NCI-H2196 treated with DMSO at 0.1 percent for 48 hours (cell line): ENCODE measurements around the gene CD209.
A peak's percentile ranks its signal among the peaks of the same experiment; 100 is the strongest.
"Not testable (repeated sequence)": the region's sequence is repeated elsewhere in the genome, so short reads cannot be mapped to it uniquely, and the experiment has no call there.

Experiments
- DNase-seq: peaks from one replicate; lab custom pipeline; 2025; ENCODE audit not compliant: unreplicated experiment; lab: John Stamatoyannopoulos, UW

CD209 gene

GRCh38 chr19:7746903-7747884 lies at the start of gene CD209:
Gene CD209 (minus strand): TSS chr19:7747534. CDS start chr19:7747511, 23 bp downstream.
- no peak for DNase-seq

DNA sequence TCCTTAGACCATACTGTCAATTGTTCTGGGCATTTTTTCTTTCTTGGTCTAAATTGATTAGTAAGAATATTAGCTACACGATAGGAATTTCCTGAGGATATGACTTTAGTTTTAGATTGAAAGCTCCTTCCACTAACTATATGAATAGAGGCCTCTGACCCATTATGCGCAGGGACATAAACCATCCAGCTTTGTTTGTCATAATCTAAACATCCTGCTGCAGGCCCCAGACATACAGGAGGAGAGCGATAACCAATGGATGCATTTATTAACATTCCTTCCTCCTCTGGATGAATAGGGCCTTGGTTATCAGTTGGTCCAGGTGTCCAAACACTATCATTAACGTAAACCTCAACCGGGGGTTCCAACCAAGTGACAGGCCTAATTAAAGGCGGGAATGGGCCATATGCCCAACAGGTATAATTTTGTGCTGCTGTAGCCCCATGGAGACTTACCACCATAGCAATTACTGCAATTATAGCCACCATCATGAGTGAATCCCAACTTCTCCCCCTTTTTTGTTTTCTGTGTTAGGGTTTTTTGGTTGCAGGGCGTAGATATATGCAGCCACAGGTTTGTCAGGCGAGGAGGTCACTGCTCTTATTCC lies 48.3 kb upstream of the CD209 start:
- DNase-seq = no peak

GRCh38 chr19:7793493-7793892 lies 46.2 kb upstream of the CD209 start:
- DNase-seq = no peak

GRCh38 chr19:7792701-7793100 lies 45.4 kb upstream of the CD209 start:
- not testable (repeated sequence) for DNase-seq

DNA sequence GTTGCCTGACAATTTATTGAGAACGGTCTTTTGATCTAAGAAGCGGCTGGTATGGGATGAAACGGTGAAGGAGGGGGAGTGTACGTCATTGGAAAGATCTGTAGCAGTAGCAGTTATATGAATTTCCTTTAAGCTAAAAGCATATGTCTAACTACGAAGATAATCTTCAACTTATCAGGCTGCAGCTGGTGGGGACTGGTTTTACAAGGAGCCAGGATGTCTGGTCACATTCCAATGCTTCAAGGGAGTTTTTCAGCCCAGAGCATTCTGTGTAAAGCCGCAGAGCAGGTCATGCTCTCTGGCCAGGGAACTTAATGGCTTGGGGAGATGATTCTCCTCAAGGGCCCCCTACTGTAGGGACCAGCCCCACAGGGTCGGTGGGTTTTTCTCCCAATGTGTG lies 44.9 kb upstream of the CD209 start:
- DNase-seq = no peak

- DNase-seq = no peak
Measured at GRCh38 chr19:7790416-7790815, 43.1 kb upstream of the CD209 start.

DNA sequence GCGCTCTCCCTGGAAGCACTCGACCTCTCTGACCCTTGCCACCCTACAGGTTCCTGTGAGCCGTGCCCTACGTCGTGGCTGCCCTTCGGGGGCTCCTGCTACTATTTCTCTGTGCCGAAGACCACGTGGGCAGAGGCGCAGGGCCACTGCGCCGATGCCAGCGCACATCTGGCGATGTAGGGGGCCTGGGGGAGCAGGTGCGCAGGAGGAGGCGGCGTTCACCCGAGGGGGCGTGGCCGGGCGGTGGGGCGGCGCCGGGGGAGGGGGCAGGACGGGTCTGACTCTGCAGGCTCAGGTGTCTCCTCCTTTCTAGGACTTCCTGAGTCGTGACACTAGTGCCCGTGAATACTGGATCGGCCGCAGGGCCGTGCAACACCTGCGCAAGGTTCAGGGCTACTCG lies 42.1 kb upstream of the CD209 start:
- peak; percentile 10 for DNase-seq

DNA sequence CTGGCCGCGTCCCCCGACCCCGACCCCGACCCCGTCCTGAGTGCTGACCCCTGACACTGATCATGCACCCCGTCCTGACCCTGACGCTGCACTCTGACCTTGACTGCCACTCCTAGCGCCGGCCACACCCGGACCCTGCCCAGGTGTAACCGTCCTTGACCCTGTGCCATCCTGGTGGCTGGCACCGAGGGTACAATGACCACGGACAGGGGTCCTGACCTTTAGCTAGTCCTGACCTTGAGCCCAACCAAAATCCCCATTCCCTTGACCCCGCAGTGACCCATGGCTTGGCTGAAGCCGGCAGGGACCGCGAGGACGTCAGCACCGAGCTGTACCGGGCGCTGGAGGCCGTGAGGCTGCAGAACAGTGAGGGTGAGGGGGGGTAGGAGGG lies 41.6 kb upstream of the CD209 start:
- no peak for DNase-seq

GRCh38 chr19:7788178-7788932 lies 41.0 kb upstream of the CD209 start:
- no peak for DNase-seq

DNA sequence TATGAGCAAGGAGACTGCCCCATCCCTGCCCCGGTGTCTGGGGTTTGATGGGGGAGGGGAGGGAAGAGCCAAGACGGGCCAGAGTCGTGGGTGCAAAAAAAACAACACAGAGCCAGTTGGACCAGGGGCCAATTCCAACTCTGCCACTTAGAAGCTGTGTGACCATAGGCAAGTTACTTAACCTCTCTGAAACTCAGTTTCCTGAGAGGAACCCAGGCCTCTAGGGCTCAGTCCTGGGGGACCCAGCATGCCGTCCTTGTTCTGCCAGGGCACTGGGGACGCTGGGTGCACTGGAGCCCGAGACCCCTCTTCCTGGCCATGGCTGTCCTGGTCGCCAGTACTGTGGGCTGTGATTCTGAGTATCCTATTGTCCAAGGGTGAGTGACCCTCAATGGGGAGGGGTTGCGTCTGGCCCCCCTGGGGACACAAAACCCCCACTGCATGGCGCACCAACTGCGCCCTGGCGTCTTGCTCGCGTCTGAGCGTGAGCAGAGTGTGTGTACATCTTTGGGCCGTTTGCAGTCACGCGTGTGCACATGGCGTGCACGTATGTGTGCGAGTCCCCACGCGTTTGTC lies 40.4 kb upstream of the CD209 start:
- no peak for DNase-seq

DNA sequence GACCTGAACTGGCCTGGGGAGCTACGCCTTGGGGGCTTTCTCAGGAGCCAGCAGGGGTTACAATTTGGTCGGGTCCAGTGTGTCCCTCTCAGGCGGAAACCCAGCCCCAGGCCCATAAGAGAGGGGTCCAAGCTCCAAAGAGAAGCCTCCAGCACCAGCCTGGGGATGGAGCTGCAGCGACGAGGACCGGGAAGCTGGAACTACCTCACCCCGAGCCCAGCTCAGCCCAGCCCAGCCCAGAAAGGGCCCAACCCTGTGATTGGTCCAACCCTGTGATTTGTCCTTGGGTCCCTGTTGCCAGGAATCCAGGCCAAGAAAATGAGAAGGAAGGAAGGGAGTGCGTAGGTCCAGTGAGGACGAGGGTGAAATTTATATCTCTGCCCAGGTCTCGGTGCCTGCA lies 39.8 kb upstream of the CD209 start:
- DNase-seq = no peak

GRCh38 chr19:7784856-7785255 lies 37.5 kb upstream of the CD209 start:
- no peak for DNase-seq

DNA sequence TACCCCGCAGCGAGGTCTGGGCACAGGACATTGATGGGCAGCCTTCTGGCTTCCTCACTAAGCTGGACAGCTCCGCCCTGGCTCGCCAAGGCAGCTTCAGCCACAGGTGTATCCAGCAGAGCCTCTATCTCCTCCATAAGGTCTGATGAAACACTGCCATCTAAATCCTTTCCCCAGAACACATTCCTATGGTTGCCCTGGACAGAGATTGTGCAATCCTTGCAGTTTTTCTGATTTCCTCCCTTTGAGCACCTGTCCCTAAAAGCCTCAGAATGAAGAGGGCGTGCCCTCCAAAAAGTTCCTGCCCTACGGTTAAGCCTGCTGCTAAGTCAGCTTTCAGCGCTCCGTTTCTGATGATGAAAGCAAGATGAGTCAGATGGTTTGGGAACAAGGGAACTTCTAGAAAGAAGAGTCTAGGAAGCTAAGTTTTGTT lies 36.7 kb upstream of the CD209 start:
- no peak for DNase-seq

DNA sequence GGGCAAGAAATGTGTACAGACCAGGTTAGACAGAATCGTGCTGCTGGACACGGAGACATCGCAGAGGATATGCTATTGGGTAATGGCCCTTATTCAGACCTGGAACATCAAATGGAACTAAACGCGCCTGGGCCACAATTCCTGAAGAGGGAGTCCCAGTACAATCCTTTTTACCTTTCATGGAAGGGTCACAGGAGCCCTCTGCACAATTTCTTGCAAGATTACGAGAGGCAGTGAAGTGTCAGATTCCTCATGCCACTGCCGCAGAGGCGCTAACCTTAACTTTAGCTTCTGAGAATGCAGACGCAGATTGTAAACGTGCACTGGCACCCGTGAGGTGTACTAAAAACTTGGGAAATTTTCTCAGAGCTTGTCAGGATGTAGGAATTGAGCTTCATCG lies 33.8 kb upstream of the CD209 start:
- no peak for DNase-seq

DNA sequence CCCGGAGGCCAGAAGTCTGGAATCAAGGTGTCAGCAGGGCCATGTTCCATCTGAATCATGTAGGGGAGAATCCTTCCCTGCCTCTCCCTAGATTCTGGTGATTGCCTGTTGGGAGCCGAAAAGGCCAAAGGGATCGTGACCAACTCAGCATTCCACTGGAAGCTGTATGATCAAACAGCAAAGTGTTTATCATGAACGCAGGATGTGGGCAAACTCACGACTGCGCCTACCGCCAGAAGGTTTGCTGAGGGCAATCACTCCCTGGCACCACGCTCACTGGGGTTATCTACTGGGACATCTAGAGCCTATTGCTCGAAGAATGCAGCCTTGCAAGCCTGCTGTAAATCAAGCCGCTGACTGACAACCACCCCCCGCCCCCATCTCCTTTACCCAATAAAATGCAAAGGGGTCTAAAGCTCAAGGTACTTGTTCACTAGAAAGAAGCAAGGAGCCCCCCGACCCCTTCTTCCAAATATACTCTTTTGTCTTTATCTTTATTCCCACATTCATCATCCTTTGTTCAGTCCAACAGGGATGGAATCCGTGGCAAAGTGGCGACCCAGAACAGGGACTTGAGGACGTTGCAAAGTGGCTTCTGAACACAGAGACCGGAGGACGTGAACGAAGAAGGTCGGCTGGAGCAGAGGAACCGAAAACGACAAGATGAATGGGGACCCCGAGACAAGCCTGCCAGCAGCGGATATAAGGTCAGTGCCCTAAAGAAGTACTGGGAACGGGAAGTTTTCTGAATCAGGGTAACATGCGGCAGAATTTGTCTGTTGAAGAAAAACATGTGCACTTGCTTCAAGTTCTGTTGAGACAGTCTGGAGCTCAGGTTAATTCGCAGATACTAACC lies 32.5 kb upstream of the CD209 start:
- DNase-seq = no peak

DNA sequence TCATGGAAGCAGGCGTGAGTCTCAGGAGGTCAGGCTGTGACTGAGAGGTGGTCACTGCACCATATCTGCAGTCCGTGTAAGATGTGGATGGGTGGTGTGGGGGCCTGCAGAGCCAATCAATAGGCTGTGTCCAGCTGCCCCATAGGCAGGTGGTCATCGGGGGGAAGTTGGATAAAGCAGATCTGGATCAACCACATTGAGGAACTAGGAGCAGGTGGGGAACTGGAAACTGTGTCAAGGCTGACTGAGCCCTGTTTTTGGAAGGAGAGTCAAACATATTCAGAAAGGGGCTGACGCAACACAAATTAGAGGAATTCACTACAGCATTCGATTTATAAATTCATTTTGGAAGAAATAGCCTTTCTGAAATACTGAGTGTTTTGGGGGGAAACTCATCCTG lies 30.7 kb upstream of the CD209 start:
- no peak for DNase-seq

DNA sequence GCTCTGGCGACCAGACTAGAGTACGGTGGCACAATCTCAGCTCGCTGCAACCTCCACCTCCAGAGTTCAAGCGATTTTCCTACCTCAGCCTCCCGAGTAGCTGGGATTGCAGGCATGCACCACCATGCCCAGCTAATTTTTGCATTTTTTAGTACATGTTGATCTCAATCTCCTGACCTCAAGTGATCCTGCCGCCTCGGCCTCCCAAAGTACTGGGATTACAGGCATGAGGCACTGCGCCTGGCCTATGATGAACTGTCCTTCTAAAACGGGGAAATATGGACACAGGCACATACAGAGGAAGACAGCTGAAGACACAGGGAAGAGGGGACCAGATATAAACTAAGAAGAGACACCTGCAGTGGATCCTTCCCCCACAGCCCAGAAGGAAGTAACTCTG lies 28.4 kb upstream of the CD209 start:
- no peak for DNase-seq

DNA sequence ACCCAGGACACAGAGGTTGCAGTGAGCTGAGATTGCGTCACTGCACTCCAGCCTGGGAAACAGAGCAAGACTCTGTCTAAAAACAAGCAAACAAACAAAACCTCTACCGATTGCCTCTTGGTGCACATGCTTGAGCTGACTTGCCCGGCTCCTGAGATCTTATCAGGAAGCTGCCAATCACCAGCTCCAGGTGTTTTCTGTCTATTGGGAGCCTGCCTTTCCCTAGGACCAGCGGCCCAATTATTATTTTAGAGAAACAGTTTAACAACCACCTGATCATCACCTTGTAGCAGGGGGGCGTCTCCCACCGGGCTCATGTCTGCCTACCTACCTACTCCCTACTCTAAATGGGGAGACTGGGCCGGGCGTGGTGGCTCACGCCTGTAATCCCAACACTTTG lies 26.5 kb upstream of the CD209 start:
- DNase-seq = no peak

DNA sequence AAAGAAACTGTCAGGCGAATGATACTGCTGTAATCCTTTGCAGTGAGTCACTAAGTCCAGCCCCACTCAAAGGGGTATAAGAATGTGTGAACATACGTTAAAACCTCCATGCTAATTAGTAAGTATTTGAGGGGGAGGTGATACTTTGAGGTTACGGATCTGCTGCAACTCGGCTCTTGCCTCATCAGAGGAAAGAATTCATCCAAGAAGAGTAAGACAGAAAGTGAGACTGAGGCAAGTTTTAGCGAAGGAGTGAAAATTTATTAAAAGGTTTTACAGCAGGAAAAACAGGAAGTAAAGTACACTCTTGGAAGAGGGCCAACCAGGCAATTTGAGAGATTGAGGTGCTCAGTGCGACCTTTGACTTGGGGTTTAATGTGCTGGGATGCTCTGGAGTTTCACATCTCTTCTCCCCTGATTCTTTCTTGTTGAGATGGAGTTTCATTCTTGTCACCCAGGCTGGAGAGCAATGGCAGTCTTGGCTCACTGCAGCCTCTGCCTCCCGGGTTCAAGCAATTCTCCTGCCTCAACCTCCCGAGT lies 25.5 kb upstream of the CD209 start:
- DNase-seq = no peak

- no peak for DNase-seq
Measured at GRCh38 chr19:7771072-7771471, 23.7 kb upstream of the CD209 start.
